Spleen (tissue), 11 donors: ENCODE data around the gene CALN1. TPM values are rescaled to one million over a fixed set of nuclear protein-coding genes. Genes with fewer than 3 reads are reported as not detected.

Source experiments
- DNase-seq: peaks from one replicate; pipeline ENCODE4 v3.0.0-alpha.2; 2020
- H3K27ac ChIP-seq, 8 donors: fragments of 200-600 bp; sonication (generic) in 7 of 8; 1 replicate in 4 of 8; 2 replicates in 4 of 8; pipeline versions ENCODE4 v1.5.0 to v1.8.0; 2016 to 2021; ENCODE audit warnings: inconsistent platforms in 4 of 8, mild to moderate bottlenecking in 4 of 8, moderate library complexity in 1 of 8
- H3K27me3 ChIP-seq, 7 donors: fragments of 200-600 bp; sonication (generic) in 6 of 7; replicated peaks in 1 of 7; 1 replicate in 4 of 7; 2 replicates in 3 of 7; pipeline versions ENCODE4 v1.5.0 to v1.8.0; 2016 to 2021; ENCODE audit warnings: inconsistent platforms in 3 of 7, mild to moderate bottlenecking in 1 of 7
- H3K36me3 ChIP-seq, 6 donors: fragments of 200-600 bp; sonication (generic) in 5 of 6; 1 replicate in 4 of 6; 2 replicates in 2 of 6; pipeline versions ENCODE4 v1.5.0 to v1.8.0; 2016 to 2021; ENCODE audit warnings: inconsistent platforms in 2 of 6
- H3K4me1 ChIP-seq, 6 donors: fragments of 200-600 bp; sonication (generic) in 5 of 6; 1 replicate in 3 of 6; 2 replicates in 3 of 6; pipeline versions ENCODE4 v1.5.0 to v1.8.0; 2016 to 2021; ENCODE audit warnings: inconsistent platforms in 3 of 6
- H3K4me3 ChIP-seq, 8 donors: fragments of 200-600 bp; sonication (generic) in 7 of 8; 1 replicate in 4 of 8; 2 replicates in 4 of 8; pipeline versions ENCODE4 v1.5.0 to v1.8.0; 2016 to 2021; ENCODE audit warnings: inconsistent platforms in 4 of 8, mild to moderate bottlenecking in 4 of 8, moderate library complexity in 2 of 8
- H3K9me3 ChIP-seq, 8 donors: fragments of 200-600 bp; sonication (generic) in 7 of 8; 1 replicate in 4 of 8; 2 replicates in 4 of 8; pipeline versions ENCODE4 v1.5.0 to v1.8.0; 2016 to 2021; ENCODE audit warnings: inconsistent platforms in 4 of 8
- CTCF ChIP-seq, 11 experiments: fragments of 200-600 bp in 7 of 11; fragments of 450-650 bp in 4 of 11; sonication (generic) in 4 of 11; IDR thresholded peaks in 8 of 11; conservative IDR thresholded peaks in 3 of 11; 1 replicate in 7 of 11; 2 replicates in 4 of 11; pipeline versions ENCODE4 v1.4.0 to v1.8.0; 2016 to 2021; ENCODE audit warnings: antibody characterized with exemption in 11 of 11, inconsistent platforms in 4 of 11, mild to moderate bottlenecking in 1 of 11
- POLR2A ChIP-seq, 3 donors: fragments of 450-650 bp; IDR thresholded peaks; one replicate each; pipeline ENCODE4 v1.5.1; 2017; ENCODE audit warnings: antibody characterized with exemption in 3 of 3, mild to moderate bottlenecking in 1 of 3
- POLR2AphosphoS5 ChIP-seq, 3 donors: sonication (generic); formaldehyde crosslinking; IDR thresholded peaks; one replicate each; pipeline ENCODE4 v1.5.1; 2017; ENCODE audit warnings: antibody characterized with exemption in 3 of 3
- WGBS, 5 donors: extraction: QIAGEN DNeasy Blood & Tissue Kit in 3 of 5; methylation state at CpG; one replicate each; pipeline versions ENCODE4 v1.1.5 to v1.1.7; 2013 to 2018; 5-methylcytosine and 5-hydroxymethylcytosine counted together
- intact Hi-C: fragments of 100-400 bp; cut with DNase I; formaldehyde crosslinking; loops from one replicate; pipeline ENCODE4 v1.15.0; 2023; ENCODE audit warnings: low total_unique reads
- polyA plus RNA-seq, 3 donors: library from polyadenylated mRNA; stranded (reverse); fragments of 200-250 nt; gene quantifications; one replicate each; pipeline ENCODE4 v1.2.1, GENCODE V29; 2013
- total RNA-seq, 7 donors: library from RNA; depleted of rRNA in 3 of 7; stranded (reverse); fragments of >200 nt in 3 of 7; fragmentation: NEBNext Ultra II Directional in 4 of 7; extraction: Animal tissue kit (Norgen Biotek cat#: 25700) in 4 of 7; gene quantifications; one replicate each; pipeline versions ENCODE4 v1.1.0 to v1.2.1, GENCODE V29; 2016 to 2021
- donor health status: healthy with polysubstance abuse.
- donor health status: DM: no; HTN: no; CAD: no; lungs with moderate emphysema.
- donor health status: DM: no; HTN: no; CAD: no.
- donor health status: Bipolar disorder and iron deficiency.
- donor health status: healthy.
- donor health status: DM: no; HTN: no; CAD: no.
- donor health status: DM: yes; HTN: yes; CAD: no.

The CALN1 gene
- total and polyA plus RNA-seq, 10 donors, result under 0.01 to 0.19 (median 0.03) TPM; not detected in 7

- intact Hi-C loops, result no loop called here
- 48 to 63% (median 49%) methylated on average over 3 of the region's 3 CpGs for WGBS, 5 donors
These were observed 639.4 kb downstream of the CALN1 start for GRCh38 chr7:71772779-71773178.

GRCh38 chr7:71770269-71770907 lies 641.8 kb downstream of the CALN1 start:
- H3K9me3 ChIP-seq, result peaks cover 0 to 3% (median 0%) of the 10 kb centered on the region in 8 donors
- H3K27me3 ChIP-seq, result peaks cover 0 to 3% (median 0%) of the 10 kb centered on the region in 7 donors
- H3K4me3 ChIP-seq, result no peak overlapping the region
- DNase-seq, result no peak
- H3K4me1 ChIP-seq, result no peaks in the 10 kb centered on the region
- H3K27ac ChIP-seq, result no peak overlapping the region
- TF ChIP-seq CTCF (IDR thresholded peaks at IDR 0.05 in 8 of 11, conservative IDR thresholded peaks at IDR 0.05 in 3 of 11) (no peak), POLR2AphosphoS5 (IDR thresholded peaks at IDR 0.05) (no peak), POLR2A (IDR thresholded peaks at IDR 0.05) (no peak)
- no peaks in the 10 kb centered on the region for H3K36me3 ChIP-seq
- WGBS, 5 donors, result 81 to 85% (median 83%) methylated on average over 11 of the region's 11 CpGs
- intact Hi-C loops, result no loop called here

More at GRCh38 chr7:71772779-71773178, 639.4 kb downstream of the CALN1 start:
- H3K9me3 ChIP-seq, result no peaks in the 10 kb centered on the region
- peaks cover 0 to 7% (median 0%) of the 10 kb centered on the region in 7 donors for H3K27me3 ChIP-seq
- TF ChIP-seq CTCF (IDR thresholded peaks at IDR 0.05 in 8 of 11, conservative IDR thresholded peaks at IDR 0.05 in 3 of 11), result no peak
- TF ChIP-seq POLR2A (IDR thresholded peaks at IDR 0.05), result no peak
- no peak for TF ChIP-seq POLR2AphosphoS5 (IDR thresholded peaks at IDR 0.05)
- no peaks in the 10 kb centered on the region for H3K4me1 ChIP-seq
- DNase-seq, result no peak
- H3K27ac ChIP-seq, result no peak overlapping the region
- H3K4me3 ChIP-seq, result no peak overlapping the region
- H3K36me3 ChIP-seq, result no peaks in the 10 kb centered on the region

DNA sequence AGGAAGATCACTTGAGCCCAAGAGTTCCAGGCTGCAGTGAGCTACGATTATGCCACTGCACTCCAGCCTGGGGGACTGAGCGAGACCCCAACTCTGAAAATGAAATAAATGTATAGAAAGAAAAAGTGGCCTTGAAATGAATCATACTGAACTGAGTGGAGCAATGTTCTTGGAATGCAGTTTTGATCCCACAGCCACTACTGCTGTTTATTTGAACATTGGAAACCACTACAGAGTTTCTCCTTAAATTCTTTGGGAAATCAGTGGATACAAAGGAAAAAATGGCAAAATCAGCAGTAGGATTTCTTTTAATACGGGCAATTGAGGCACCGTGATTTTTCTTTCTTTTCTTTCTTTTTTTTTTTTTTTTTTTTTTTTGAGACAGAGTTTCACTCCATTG lies 642.8 kb downstream of the CALN1 start:
- Histone ChIP-seq H3K36me3 (no peaks in the 10 kb centered on the region), H3K4me3 (no peak overlapping the region), H3K9me3 (peaks cover 0 to 3% (median 0%) of the 10 kb centered on the region in 8 donors), H3K4me1 (no peaks in the 10 kb centered on the region), H3K27me3 (no peaks in the 10 kb centered on the region), H3K27ac (no peak overlapping the region)
- 88 to 96% (median 93%) methylated on average over 4 of the region's 4 CpGs for WGBS, 5 donors
- no peak for DNase-seq
- no peak for TF ChIP-seq POLR2A (IDR thresholded peaks at IDR 0.05)
- TF ChIP-seq CTCF (IDR thresholded peaks at IDR 0.05 in 8 of 11, conservative IDR thresholded peaks at IDR 0.05 in 3 of 11), result no peak
- TF ChIP-seq POLR2AphosphoS5 (IDR thresholded peaks at IDR 0.05), result no peak
- intact Hi-C loops, result no loop called here

DNA sequence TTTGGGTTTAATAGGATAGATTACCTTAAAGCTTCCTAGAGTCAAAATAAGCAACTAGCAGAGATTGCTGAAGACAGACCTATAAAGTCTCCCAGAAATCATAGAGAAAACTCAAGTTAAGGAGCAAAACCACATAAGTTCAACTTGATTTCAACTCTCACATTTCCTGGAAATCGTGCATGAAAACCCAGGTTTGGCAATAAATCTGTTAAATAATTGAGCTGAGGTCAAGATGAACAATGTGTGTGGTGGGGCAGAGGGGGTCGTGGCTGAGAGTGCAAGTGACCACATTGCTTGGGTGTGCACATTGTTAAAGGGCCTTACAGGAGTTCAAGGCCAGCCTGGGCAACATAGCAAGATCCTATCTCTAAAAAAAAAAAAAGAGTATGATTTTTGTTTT lies 643.7 kb downstream of the CALN1 start:
- TF ChIP-seq POLR2A (IDR thresholded peaks at IDR 0.05) (no peak), POLR2AphosphoS5 (IDR thresholded peaks at IDR 0.05) (no peak), CTCF (IDR thresholded peaks at IDR 0.05 in 8 of 11, conservative IDR thresholded peaks at IDR 0.05 in 3 of 11) (no peak)
- WGBS, 5 donors, result 18 to 41% (median 20%) methylated on average over 2 of the region's 2 CpGs
- Histone ChIP-seq H3K9me3 (peaks cover 0 to 6% (median 0%) of the 10 kb centered on the region in 8 donors), H3K27ac (no peak overlapping the region), H3K4me1 (no peaks in the 10 kb centered on the region), H3K36me3 (no peaks in the 10 kb centered on the region), H3K27me3 (no peaks in the 10 kb centered on the region), H3K4me3 (no peak overlapping the region)
- intact Hi-C loops, result no loop called here
- no peak for DNase-seq
